ENCODE data around the gene TMEM256. TPM values are rescaled to one million over a fixed set of nuclear protein-coding genes. Genes with fewer than 3 reads are reported as not detected.

The TMEM256 gene
- total RNA-seq (2022; extraction: Qiagen RNA extraction): 177 to 231 TPM (median 209 TPM) in 5 replicates

DNA sequence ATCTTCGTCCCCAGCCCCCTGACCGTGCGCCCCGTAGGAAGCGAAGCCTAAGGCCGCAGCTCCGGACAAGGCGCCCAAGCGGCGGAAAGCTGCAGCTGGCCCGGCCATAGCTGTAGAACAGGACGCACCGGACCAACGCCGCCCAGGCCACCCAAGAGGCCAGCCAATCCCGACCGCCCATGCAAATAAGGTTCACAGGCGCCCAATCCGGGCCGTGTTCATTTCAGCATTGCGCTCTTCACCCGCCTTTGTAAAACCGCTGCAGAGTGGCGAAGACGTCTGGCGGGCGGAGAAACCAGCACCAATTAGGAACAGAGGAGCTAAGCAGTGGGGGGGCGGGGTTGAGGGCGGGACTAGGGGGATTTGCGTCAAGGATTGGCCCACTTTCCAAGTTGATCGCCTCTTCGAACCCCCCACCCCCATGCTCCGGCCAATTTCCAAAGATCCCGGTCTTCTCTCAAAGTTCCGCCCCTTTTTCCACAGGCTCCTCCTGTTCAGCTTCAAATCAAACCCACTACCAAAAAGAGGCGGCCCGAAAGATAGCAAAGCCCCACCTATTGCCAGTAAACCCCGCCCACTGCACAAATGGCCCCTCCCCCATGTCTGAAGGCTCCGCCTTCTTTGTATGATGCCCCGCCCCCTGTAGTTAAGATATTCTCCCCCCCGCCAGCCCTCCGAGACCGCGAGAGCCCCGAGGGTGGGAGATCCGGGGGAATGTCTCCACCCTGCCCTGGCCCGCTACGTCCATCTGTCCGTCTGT, at the start of gene TMEM256:
Gene TMEM256 (minus strand): TSS at position 121 of the 760 bp plus-strand sequence. CDS start 13 bp downstream, at position 108.

GRCh38 chr17:7444682-7445618, 41.1 kb upstream of the TMEM256 start, which contains the start of gene CHRNB1:
Gene CHRNB1 (plus strand): TSS chr17:7445061. CDS start chr17:7445128, 67 bp downstream.

DNA sequence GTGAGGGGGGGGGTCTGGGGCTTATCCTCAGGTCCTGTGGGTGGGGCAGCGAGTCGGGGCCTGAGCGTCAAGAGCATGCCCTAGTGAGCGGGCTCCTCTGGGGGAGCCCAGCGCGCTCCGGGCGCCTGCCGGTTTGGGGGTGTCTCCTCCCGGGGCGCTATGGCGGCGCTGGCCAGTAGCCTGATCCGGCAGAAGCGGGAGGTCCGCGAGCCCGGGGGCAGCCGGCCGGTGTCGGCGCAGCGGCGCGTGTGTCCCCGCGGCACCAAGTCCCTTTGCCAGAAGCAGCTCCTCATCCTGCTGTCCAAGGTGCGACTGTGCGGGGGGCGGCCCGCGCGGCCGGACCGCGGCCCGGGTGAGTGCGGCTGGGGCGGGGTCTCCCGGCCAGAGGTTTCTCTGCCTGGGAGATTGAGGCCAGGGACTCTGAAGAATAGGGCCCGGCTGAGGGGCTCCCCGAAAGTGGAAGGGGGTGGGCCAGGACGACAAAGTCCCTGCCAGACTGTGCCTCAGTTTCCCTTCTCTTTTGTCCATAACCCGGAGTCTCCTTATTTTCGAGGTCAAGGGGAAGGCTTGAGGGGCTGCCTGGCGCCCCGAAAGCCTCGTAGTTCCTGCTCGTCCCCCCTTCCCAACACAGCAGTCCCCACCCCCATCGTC, 35.7 kb upstream of the TMEM256 start, which contains the start of gene FGF11:
Gene FGF11 (plus strand): TSS at position 51 of the 651 bp plus-strand sequence. CDS start 109 bp downstream, at position 160.

DNA sequence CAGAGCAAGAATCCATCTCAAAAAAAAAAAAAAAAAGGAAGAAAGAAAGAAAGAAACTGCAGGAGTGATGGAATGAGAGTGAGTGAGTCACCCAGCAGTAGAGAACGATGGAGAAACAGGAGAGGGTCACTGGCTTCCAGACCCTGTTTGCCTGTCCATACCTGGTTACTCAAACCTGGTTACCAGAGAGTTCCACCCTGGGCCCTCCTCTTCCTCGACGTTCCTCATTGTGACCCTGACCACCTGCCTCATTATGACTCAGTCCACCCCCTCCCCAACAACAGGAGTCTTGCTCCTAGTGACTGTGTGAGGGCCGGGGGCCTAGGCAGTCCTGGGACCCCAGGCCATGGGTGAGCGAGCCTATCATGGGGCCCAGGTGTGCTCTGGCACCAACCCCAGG, 24.7 kb upstream of the TMEM256 start, which contains the start of gene SPEM3:
Gene SPEM3 (plus strand): TSS at position 301 of the 400 bp plus-strand sequence. CDS start 46 bp downstream, at position 347.

DNA sequence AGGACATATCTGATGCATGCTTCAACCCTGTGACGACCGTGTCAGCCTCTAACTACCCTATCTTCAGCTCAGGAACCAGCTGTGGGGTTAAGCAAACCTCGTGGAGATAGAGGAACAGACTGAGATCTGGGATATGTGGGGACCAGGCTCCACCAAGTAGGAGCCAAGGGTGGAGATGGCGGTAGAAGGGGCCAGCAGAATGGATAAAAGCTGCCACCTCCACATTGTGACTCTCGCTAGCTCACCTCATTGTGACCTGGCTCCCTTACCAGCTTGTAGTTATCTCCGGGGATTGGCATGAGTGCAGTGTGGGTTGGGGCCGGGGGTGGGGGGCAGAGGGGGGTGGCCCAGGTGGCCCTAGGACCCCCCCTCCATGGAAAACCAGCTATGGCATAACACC, 21.4 kb upstream of the TMEM256 start, which contains the start of gene SPEM2:
Gene SPEM2 (plus strand): TSS at position 301 of the 400 bp plus-strand sequence. CDS start 73 bp downstream, at position 374.

DNA sequence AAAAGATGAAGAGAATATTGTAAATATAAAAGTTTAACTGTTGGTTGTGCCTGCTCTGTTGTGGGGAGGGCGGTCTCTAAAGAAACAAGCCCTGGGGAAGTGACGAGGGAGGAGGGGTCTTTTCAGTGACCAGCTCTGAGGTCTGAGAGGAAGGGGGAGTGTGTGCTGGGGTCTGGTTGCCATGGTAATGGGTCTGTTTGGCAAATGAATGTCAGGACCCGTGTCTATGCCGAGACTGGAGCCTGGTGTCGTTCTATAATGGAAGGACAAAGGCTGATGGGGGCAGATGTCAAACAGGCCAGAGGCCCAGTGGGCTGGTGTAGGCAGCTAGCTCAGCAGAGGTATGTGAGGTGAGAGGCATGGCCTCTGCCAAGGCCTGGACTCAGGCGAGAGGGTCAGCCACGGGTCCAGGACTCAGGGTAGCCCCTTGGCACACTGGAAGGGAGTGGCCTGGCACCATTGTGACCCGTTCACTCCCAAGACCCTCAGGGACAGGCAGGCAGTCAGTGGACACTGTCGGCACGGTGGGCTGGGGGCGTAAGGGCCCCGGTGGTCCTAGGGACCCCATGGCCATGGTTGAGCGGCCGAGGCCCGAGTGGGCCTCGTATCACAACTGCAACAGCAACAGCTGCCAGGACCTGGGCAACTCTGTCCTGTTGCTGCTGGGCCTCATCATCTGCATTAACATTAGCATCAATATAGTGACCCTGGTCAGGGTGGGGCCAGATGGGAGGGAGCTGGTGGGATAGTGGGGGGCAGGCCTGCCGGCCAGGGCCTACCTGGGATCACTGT, 16.1 kb upstream of the TMEM256 start, which contains the start of gene SPEM1:
Gene SPEM1 (plus strand): TSS at position 506 of the 792 bp plus-strand sequence. CDS start 61 bp downstream, at position 567.

DNA sequence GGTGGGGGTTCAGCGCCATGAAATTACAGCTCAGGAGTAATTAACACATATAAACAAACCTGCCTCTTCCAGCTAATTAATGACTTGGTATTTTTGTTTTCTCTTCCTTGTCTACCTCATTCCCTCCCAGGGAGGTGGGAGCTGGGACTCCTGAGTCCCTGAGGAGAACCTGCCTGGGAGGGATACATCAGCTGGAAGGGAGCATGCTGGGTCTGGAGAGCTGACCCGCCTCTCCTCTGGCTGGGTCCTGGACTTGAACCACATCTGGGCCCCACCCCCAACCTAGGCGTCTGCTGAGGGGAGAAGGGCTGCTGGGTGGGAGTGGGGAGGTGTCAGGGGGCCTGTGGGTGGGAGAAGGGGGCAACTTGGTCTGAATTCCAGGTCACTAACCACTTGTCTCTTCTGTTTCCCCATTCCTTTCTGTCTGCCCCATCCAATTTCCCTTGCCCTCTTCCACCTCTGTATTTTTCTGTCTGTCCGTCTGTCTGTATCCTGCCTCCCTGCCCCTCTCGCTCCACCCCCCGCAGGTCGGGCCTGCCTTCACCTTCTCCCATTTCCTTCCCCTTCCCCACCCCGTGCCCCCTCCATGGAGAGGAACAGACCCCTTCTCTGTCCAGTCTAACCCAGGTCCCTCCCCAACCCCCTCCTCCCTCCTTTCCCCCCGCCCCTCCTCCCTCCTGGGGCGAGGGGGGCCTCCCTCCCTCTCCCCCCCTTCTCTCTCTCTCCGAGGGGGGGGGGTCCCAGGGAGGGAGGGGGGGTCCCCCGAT, 3.8 kb upstream of the TMEM256 start, which contains the start of gene NLGN2:
Gene NLGN2 (plus strand): TSS at position 361 of the 767 bp plus-strand sequence. CDS start 411 bp downstream, outside the sequence.

DNA sequence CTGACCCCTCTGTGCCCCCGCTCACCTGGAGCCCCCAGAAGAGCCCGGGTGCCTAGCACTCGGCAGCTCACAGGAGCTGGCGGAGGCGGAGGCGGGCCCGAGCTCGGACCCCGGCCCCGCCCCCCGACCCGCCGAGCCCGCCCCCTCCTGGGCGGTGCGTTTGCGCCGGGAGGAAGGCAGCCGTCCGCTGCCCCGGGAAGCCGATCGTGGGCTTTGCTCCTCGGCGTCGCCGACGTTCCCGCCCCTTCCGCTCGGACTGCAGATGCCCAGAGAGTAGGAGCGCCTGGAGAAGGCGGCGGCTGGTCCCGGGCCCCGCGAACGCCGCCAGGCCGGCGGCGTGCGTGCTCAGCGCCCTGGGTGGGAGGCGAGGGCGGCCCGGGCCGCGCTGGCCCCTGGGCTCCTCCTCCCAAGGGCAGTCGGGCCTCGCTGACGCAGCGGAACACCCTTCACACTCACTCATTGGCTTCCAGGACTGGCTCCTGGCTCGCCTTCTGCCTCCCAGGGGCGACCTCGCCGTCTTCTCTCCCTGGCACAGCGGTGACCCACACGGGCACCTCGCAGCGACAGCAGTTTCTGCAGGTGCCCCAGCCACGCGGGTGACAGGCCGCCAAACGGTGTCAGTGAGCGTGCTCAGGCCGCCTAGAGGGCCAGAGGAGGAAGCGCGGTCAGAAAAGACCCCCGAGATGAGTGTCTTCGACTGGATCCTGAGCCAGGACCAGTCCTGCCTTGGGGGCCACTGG, 9.3 kb downstream of the TMEM256 start, which contains the start of gene PLSCR3:
Gene PLSCR3 (minus strand): TSS at position 74 of the 740 bp plus-strand sequence. CDS start 415 bp downstream, outside the sequence.

GRCh38 chr17:7380855-7381683, 22.8 kb downstream of the TMEM256 start, which contains the start of gene TNK1:
Gene TNK1 (plus strand): TSS chr17:7381089. CDS start chr17:7382927, 1,838 bp downstream.

DNA sequence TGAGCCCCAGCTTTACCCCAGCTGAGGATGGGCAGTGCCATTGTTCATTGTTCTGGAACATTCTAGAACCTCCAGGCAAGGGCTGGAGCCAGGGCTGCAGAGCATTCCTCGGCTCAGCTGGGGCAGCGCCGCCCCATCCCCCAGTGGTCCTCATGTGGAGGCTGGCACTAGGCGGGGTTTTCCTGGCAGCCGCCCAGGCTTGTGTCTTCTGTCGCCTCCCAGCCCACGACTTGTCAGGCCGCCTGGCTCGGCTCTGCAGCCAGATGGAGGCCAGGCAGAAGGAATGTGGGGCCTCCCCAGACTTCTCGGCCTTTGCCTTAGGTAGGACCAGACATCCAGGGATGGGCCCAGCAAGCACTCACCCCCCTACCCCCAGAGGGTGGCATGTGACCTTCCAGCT, 48.8 kb downstream of the TMEM256 start, which contains the start of gene TMEM95:
Gene TMEM95 (plus strand): TSS at position 104 of the 400 bp plus-strand sequence. CDS start 49 bp downstream, at position 153.

Other genes starting within 250 kb of the TMEM256 start
- gene ASGR1, start 224.7 kb downstream of the TMEM256 start, total RNA-seq (2022; extraction: Qiagen RNA extraction): 0.59 to 1.4 TPM (median 1.2 TPM) in 5 replicates
- gene DLG4, start 184.3 kb downstream of the TMEM256 start, total RNA-seq (2022; extraction: Qiagen RNA extraction): 6.8 to 9.8 TPM (median 8.2 TPM) in 5 replicates
- gene ACADVL, start 184.2 kb downstream of the TMEM256 start, total RNA-seq (2022; extraction: Qiagen RNA extraction): 308 to 483 TPM (median 455 TPM) in 5 replicates
- gene DVL2, start 169.6 kb downstream of the TMEM256 start, total RNA-seq (2022; extraction: Qiagen RNA extraction): 30.7 to 43.1 TPM (median 40.7 TPM) in 5 replicates
- gene PHF23, start 164.6 kb downstream of the TMEM256 start, total RNA-seq (2022; extraction: Qiagen RNA extraction): 82.4 to 100 TPM (median 91.5 TPM) in 5 replicates
- gene GABARAP, start 161.6 kb downstream of the TMEM256 start, total RNA-seq (2022; extraction: Qiagen RNA extraction): 645 to 806 TPM (median 682 TPM) in 5 replicates
- 221 to 239 TPM (median 226 TPM) in 5 replicates for gene CTDNEP1, start 152.4 kb downstream of the TMEM256 start, total RNA-seq (2022; extraction: Qiagen RNA extraction)
- 121 to 141 TPM (median 127 TPM) in 5 replicates for gene ELP5, start 151.9 kb downstream of the TMEM256 start, total RNA-seq (2022; extraction: Qiagen RNA extraction)
- 0.84 to 1.2 TPM (median 0.97 TPM) in 5 replicates for gene CLDN7, start 141.6 kb downstream of the TMEM256 start, total RNA-seq (2022; extraction: Qiagen RNA extraction)
- gene SLC2A4, start 122.4 kb downstream of the TMEM256 start, total RNA-seq (2022; extraction: Qiagen RNA extraction): 0.15 to 0.27 TPM (median 0.26 TPM) in 5 replicates
- gene YBX2, start 109.5 kb downstream of the TMEM256 start, total RNA-seq (2022; extraction: Qiagen RNA extraction): 0.53 to 0.69 TPM (median 0.59 TPM) in 5 replicates
- gene EIF5A, start 96.5 kb downstream of the TMEM256 start, total RNA-seq (2022; extraction: Qiagen RNA extraction): 1,648 to 1,788 TPM (median 1,697 TPM) in 5 replicates
- gene GPS2, start 88.7 kb downstream of the TMEM256 start, total RNA-seq (2022; extraction: Qiagen RNA extraction): 88.2 to 105 TPM (median 103 TPM) in 5 replicates
- gene NEURL4, start 74.8 kb downstream of the TMEM256 start, total RNA-seq (2022; extraction: Qiagen RNA extraction): 22.9 to 38.3 TPM (median 34.9 TPM) in 5 replicates
- 0.48 to 5.1 TPM (median 4.2 TPM) in 5 replicates for gene ACAP1, start 67.6 kb downstream of the TMEM256 start, total RNA-seq (2022; extraction: Qiagen RNA extraction)
- gene KCTD11, start 51.9 kb downstream of the TMEM256 start, total RNA-seq (2022; extraction: Qiagen RNA extraction): 11.8 to 15.9 TPM (median 13.7 TPM) in 5 replicates
- gene TMEM95, start 48.9 kb downstream of the TMEM256 start, total RNA-seq (2022; extraction: Qiagen RNA extraction): not detected in 5 replicates
- gene TNK1, start 23.0 kb downstream of the TMEM256 start, total RNA-seq (2022; extraction: Qiagen RNA extraction): 1.3 to 2.0 TPM (median 1.7 TPM) in 5 replicates
- gene PLSCR3, start 9.6 kb downstream of the TMEM256 start, total RNA-seq (2022; extraction: Qiagen RNA extraction): 37.4 to 45.9 TPM (median 43.5 TPM) in 5 replicates
- gene NLGN2, start 3.7 kb upstream of the TMEM256 start, total RNA-seq (2022; extraction: Qiagen RNA extraction): 12.1 to 21.2 TPM (median 19.3 TPM) in 5 replicates
- 0.13 TPM in 1 of 5 replicates, not detected in the others for gene SPEM1, start 16.2 kb upstream of the TMEM256 start, total RNA-seq (2022; extraction: Qiagen RNA extraction)
- 0.05 to 0.10 TPM (median 0.08 TPM) in 4 of 5 replicates, not detected in the other for gene SPEM2, start 21.5 kb upstream of the TMEM256 start, total RNA-seq (2022; extraction: Qiagen RNA extraction)
- 0.04 to 0.06 TPM in 2 of 5 replicates, not detected in the others for gene SPEM3, start 24.8 kb upstream of the TMEM256 start, total RNA-seq (2022; extraction: Qiagen RNA extraction)
- gene TMEM102, start 31.3 kb upstream of the TMEM256 start, total RNA-seq (2022; extraction: Qiagen RNA extraction): 11.2 to 15.4 TPM (median 13.9 TPM) in 5 replicates
- 0.92 to 1.6 TPM (median 1.4 TPM) in 5 replicates for gene FGF11, start 35.4 kb upstream of the TMEM256 start, total RNA-seq (2022; extraction: Qiagen RNA extraction)
- 5.2 to 9.8 TPM (median 8.8 TPM) in 5 replicates for gene CHRNB1, start 41.0 kb upstream of the TMEM256 start, total RNA-seq (2022; extraction: Qiagen RNA extraction)
- 19.8 to 26.8 TPM (median 24.2 TPM) in 5 replicates for gene ZBTB4, start 75.5 kb upstream of the TMEM256 start, total RNA-seq (2022; extraction: Qiagen RNA extraction)
- gene SLC35G6, start 77.3 kb upstream of the TMEM256 start, total RNA-seq (2022; extraction: Qiagen RNA extraction): not detected in 5 replicates
- gene POLR2A, start 80.3 kb upstream of the TMEM256 start, total RNA-seq (2022; extraction: Qiagen RNA extraction): 65.7 to 84.9 TPM (median 82.6 TPM) in 5 replicates
- 9.8 to 14.0 TPM (median 12.8 TPM) in 5 replicates for gene TNFSF12, start 145.0 kb upstream of the TMEM256 start, total RNA-seq (2022; extraction: Qiagen RNA extraction)
- 0.61 to 0.79 TPM (median 0.68 TPM) in 5 replicates for gene TNFSF13, start 154.7 kb upstream of the TMEM256 start, total RNA-seq (2022; extraction: Qiagen RNA extraction)
- 97.6 to 109 TPM (median 105 TPM) in 5 replicates for gene SENP3, start 157.8 kb upstream of the TMEM256 start, total RNA-seq (2022; extraction: Qiagen RNA extraction)
- 30.8 to 38.1 TPM (median 35.8 TPM) in 5 replicates for gene CD68, start 175.5 kb upstream of the TMEM256 start, total RNA-seq (2022; extraction: Qiagen RNA extraction)
- 112 to 141 TPM (median 120 TPM) in 5 replicates for gene MPDU1, start 179.8 kb upstream of the TMEM256 start, total RNA-seq (2022; extraction: Qiagen RNA extraction)
- gene SOX15, start 186.0 kb upstream of the TMEM256 start, total RNA-seq (2022; extraction: Qiagen RNA extraction): 0.33 to 0.44 TPM (median 0.41 TPM) in 4 of 5 replicates, not detected in the other
- gene FXR2, start 210.8 kb upstream of the TMEM256 start, total RNA-seq (2022; extraction: Qiagen RNA extraction): 51.9 to 64.2 TPM (median 60.4 TPM) in 5 replicates
- gene SAT2, start 223.7 kb upstream of the TMEM256 start, total RNA-seq (2022; extraction: Qiagen RNA extraction): 64.3 to 90.5 TPM (median 85.4 TPM) in 5 replicates
- gene SHBG, start 226.0 kb upstream of the TMEM256 start, total RNA-seq (2022; extraction: Qiagen RNA extraction): 0.35 to 1.0 TPM (median 0.66 TPM) in 5 replicates
- 0.14 to 0.40 TPM (median 0.21 TPM) in 5 replicates for gene ATP1B2, start 246.8 kb upstream of the TMEM256 start, total RNA-seq (2022; extraction: Qiagen RNA extraction)